MM.1S (cell line): ENCODE results near the gene ATAD3C.

Experiments used
- DNase-seq: peaks from one replicate; pipeline ENCODE4 v3.0.0-alpha.2; 2015
- H2AFZ ChIP-seq: fragments of 300-600 bp; sonication (generic); 2 replicates; pipeline ENCODE4 v1.6.0; 2016; ENCODE audit warnings: antibody characterized with exemption, low read length
- H3F3A ChIP-seq: fragments of 300-600 bp; sonication (generic); 2 replicates; pipeline ENCODE4 v1.6.1; 2016; ENCODE audit warnings: mild to moderate bottlenecking, antibody characterized with exemption, low read length, moderate library complexity, mixed read lengths; ENCODE audit not compliant: insufficient read depth
- H3K27ac ChIP-seq: fragments of 300-600 bp; sonication (generic); 2 replicates; pipeline ENCODE4 v1.5.1; 2016; ENCODE audit warnings: mild to moderate bottlenecking, low read length
- H3K27me3 ChIP-seq: fragments of 300-600 bp; sonication (generic); replicated peaks from 2 replicates; pipeline ENCODE4 v1.6.0; 2016; ENCODE audit warnings: low read length; ENCODE audit not compliant: insufficient read depth
- H3K36me3 ChIP-seq: fragments of 300-600 bp; sonication (generic); replicated peaks from 2 replicates; pipeline ENCODE4 v1.6.1; 2016; ENCODE audit warnings: mild to moderate bottlenecking, low read length, mixed read lengths; ENCODE audit not compliant: insufficient read depth
- H3K4me1 ChIP-seq: fragments of 300-600 bp; sonication (generic); 2 replicates; pipeline ENCODE4 v1.6.1; 2016; ENCODE audit warnings: low read length, mixed read lengths
- H3K4me2 ChIP-seq: fragments of 300-600 bp; sonication (generic); 2 replicates; pipeline ENCODE4 v1.6.0; 2016; ENCODE audit warnings: low read depth, low read length
- H3K4me3 ChIP-seq: fragments of 300-600 bp; sonication (generic); 2 replicates; pipeline ENCODE4 v1.5.1; 2016; ENCODE audit warnings: low read length, mixed read lengths
- H3K79me2 ChIP-seq: fragments of 300-600 bp; sonication (generic); 2 replicates; pipeline ENCODE4 v1.6.1; 2016; ENCODE audit warnings: mixed run types, low read length, mixed read lengths
- H3K9ac ChIP-seq: fragments of 300-600 bp; sonication (generic); 2 replicates; pipeline ENCODE4 v1.6.1; 2016; ENCODE audit warnings: low read length, mixed read lengths
- H3K9me2 ChIP-seq: fragments of 300-600 bp; sonication (generic); replicated peaks from 2 replicates; pipeline ENCODE4 v1.6.1; 2016; ENCODE audit warnings: mild to moderate bottlenecking, low read length, mixed read lengths; ENCODE audit not compliant: insufficient read depth
- H3K9me3 ChIP-seq: fragments of 300-600 bp; sonication (generic); replicated peaks from 2 replicates; pipeline ENCODE4 v1.6.1; 2016; ENCODE audit warnings: mild to moderate bottlenecking, low read length, mixed read lengths; ENCODE audit not compliant: insufficient read depth
- H4K20me1 ChIP-seq: fragments of 300-600 bp; sonication (generic); 2 replicates; pipeline ENCODE4 v1.6.1; 2016; ENCODE audit warnings: mild to moderate bottlenecking, low read length, moderate library complexity, mixed read lengths; ENCODE audit not compliant: insufficient read depth
- EZH2 ChIP-seq: fragments of 300-600 bp; sonication (generic); optimal IDR thresholded peaks from 2 replicates; pipeline ENCODE3; 2017; ENCODE audit warnings: low read depth, mild to moderate bottlenecking, antibody characterized with exemption, low read length, mixed read lengths
- EZH2phosphoT487 ChIP-seq: fragments of 300-600 bp; sonication (generic); IDR thresholded peaks from 2 replicates; pipeline ENCODE4 v1.6.1; 2018; ENCODE audit warnings: antibody characterized with exemption, low read length
- TF ChIP-seq, protein P1 (sequence below): fragments of 300-600 bp; sonication (generic); IDR thresholded peaks from 2 replicates; pipeline ENCODE4 v1.5.1; 2016; ENCODE audit warnings: antibody characterized with exemption, low read length, mixed read lengths

The ATAD3C gene

DNA sequence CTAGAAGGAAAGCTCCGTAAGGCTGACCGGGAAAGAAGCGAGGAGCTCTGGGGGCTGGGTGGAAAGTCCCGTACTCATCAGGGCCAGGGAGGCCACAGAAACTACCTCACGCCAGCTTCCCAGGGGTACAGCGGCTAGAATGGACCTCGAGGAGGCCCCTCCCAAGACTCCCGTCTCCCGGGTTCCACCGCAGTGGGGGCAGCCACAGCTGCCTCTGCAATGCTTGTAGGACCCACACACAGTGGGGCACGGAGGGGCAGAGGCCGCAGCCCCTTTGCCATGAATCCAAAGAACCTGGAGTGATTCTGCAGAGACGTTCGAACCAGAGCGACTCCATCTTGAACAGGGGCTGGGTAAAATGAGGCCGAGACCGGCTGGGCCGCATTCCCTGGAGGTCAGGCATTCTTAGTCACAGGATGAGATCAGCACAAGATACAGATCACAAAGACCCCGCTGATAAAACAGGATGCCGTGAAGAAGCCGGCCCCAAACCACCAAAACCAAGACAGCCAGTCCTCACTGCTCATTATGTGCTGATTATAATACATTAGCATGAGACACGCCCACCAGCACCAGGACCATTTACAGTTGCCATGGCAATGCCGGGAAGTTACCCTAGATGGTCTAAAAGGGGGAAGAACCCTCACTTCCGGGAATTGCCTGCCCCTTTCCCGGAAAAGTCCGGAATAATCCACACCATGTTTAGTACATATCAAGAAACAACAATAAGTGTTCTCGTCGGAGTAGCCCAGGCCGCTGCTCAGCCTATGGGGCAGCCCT is 26.8 kb upstream of the ATAD3C start:
- no peaks in the 10 kb centered on the region for H3K9me2 ChIP-seq
- no peak for DNase-seq
- TF ChIP-seq EZH2phosphoT487 (no peak), EZH2 (no peak)
- H3K4me2 ChIP-seq, result no peak overlapping the region
- no peak overlapping the region for H2AFZ ChIP-seq
- peaks cover 22% of the 10 kb centered on the region for H3K27me3 ChIP-seq
- H3F3A ChIP-seq, result no peaks in the 10 kb centered on the region
- H3K4me1 ChIP-seq, result peaks cover 7% of the 10 kb centered on the region
- H3K36me3 ChIP-seq, result no peaks in the 10 kb centered on the region
- H4K20me1 ChIP-seq, result no peaks in the 10 kb centered on the region
- H3K79me2 ChIP-seq, result no peaks in the 10 kb centered on the region
- no peak overlapping the region for H3K4me3 ChIP-seq
- H3K9ac ChIP-seq, result no peak overlapping the region
- H3K27ac ChIP-seq, result no peak overlapping the region
- H3K9me3 ChIP-seq, result no peaks in the 10 kb centered on the region

DNA sequence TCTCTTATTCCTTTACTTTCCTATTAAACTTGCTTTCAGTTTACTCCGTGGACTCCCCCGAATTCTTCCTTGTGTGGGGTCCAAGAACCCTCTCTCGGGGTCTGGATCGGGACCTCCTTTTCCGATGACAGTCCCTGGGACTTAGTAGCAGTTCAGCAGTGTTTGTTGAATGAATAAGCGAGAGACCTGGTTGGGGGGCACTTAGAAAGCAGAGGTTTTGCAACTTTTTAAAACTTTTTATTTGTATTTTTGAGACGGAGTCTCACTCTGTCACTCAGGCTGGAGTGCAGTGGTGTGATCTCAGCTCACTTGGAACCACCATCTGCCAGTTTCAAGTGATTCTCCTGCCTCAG is 26.3 kb upstream of the ATAD3C start:
- DNase-seq, result no peak
- TF ChIP-seq, protein P1, sequence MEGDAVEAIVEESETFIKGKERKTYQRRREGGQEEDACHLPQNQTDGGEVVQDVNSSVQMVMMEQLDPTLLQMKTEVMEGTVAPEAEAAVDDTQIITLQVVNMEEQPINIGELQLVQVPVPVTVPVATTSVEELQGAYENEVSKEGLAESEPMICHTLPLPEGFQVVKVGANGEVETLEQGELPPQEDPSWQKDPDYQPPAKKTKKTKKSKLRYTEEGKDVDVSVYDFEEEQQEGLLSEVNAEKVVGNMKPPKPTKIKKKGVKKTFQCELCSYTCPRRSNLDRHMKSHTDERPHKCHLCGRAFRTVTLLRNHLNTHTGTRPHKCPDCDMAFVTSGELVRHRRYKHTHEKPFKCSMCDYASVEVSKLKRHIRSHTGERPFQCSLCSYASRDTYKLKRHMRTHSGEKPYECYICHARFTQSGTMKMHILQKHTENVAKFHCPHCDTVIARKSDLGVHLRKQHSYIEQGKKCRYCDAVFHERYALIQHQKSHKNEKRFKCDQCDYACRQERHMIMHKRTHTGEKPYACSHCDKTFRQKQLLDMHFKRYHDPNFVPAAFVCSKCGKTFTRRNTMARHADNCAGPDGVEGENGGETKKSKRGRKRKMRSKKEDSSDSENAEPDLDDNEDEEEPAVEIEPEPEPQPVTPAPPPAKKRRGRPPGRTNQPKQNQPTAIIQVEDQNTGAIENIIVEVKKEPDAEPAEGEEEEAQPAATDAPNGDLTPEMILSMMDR, result no peak
- TF ChIP-seq EZH2phosphoT487 (no peak), EZH2 (no peak)
- H3K27ac ChIP-seq, result no peak overlapping the region

DNA sequence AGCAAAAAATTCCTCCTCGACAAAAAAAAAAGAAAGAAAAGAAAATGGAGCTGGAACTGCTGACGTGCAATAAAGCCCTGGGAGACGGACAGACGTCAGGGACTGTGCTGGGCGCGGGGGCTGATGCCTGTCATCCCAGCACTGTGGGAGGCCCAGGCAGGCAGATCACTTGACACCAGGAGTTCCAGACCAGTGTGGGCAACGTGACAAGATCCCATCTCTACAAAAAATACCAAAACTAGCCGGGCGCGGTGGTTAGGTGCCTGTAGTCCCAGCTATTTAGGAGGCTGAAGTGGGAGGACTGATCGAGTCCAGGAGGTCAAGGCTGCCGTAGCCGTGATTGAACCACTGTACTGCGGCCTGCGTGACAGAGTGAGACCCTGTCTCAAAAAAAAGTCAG is 24.8 kb upstream of the ATAD3C start:
- H3K27me3 ChIP-seq, result peaks cover 38% of the 10 kb centered on the region
- TF ChIP-seq, protein P1, result no peak
- no peaks in the 10 kb centered on the region for H3K9me3 ChIP-seq
- no peaks in the 10 kb centered on the region for H3K79me2 ChIP-seq
- no peak for DNase-seq
- no peaks in the 10 kb centered on the region for H4K20me1 ChIP-seq
- H3K9me2 ChIP-seq, result no peaks in the 10 kb centered on the region
- H3K4me3 ChIP-seq, result no peak overlapping the region
- H3K9ac ChIP-seq, result no peak overlapping the region
- H3K27ac ChIP-seq, result no peak overlapping the region
- H2AFZ ChIP-seq, result no peak overlapping the region
- H3K4me1 ChIP-seq, result no peaks in the 10 kb centered on the region
- no peak overlapping the region for H3K4me2 ChIP-seq
- no peaks in the 10 kb centered on the region for H3K36me3 ChIP-seq
- H3F3A ChIP-seq, result no peaks in the 10 kb centered on the region

More for the DNA sequence above, 26.3 kb upstream of the ATAD3C start:
- Histone ChIP-seq H3K4me2 (no peak overlapping the region), H3K4me1 (0 out of 2 replicates have a peak, but pooled peaks cover 2% of the 10 kb centered on the region), H3K9me2 (no peaks in the 10 kb centered on the region), H4K20me1 (no peaks in the 10 kb centered on the region), H3K4me3 (no peak overlapping the region), H3K36me3 (no peaks in the 10 kb centered on the region), H2AFZ (no peak overlapping the region), H3K27me3 (peaks cover 24% of the 10 kb centered on the region), H3K79me2 (no peaks in the 10 kb centered on the region), H3F3A (no peaks in the 10 kb centered on the region), H3K9ac (no peak overlapping the region), H3K9me3 (no peaks in the 10 kb centered on the region)

DNA sequence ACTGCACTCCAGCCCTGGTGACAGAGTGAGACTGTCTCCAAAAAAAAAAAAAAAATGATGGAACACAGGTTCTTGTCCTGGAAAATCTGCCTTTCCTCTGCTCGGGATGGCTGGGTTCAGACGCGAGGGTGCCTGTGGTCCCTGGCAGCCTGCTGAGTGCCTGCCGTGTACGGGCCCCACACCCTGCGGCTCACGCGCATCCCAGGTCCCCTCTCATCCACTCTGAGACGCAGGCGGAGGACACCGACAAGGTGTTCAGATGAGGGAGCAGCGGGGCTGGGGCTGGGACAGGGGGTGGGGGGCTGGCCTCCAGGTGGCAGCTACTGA is 24.1 kb upstream of the ATAD3C start:
- H3K27ac ChIP-seq, result no peak overlapping the region
- DNase-seq, result no peak
- H4K20me1 ChIP-seq, result no peaks in the 10 kb centered on the region
- H3K36me3 ChIP-seq, result no peaks in the 10 kb centered on the region
- no peaks in the 10 kb centered on the region for H3K9me3 ChIP-seq
- no peak overlapping the region for H3K4me3 ChIP-seq
- H3K4me1 ChIP-seq, result no peaks in the 10 kb centered on the region
- peaks cover 45% of the 10 kb centered on the region for H3K27me3 ChIP-seq
- H3K9ac ChIP-seq, result no peak overlapping the region
- no peaks in the 10 kb centered on the region for H3K79me2 ChIP-seq
- TF ChIP-seq EZH2, result no peak
- no peak for TF ChIP-seq EZH2phosphoT487
- TF ChIP-seq, protein P1, result no peak
- H3K4me2 ChIP-seq, result no peak overlapping the region
- H3K9me2 ChIP-seq, result no peaks in the 10 kb centered on the region
- no peaks in the 10 kb centered on the region for H3F3A ChIP-seq
- H2AFZ ChIP-seq, result no peak overlapping the region
